Measurements from ENCODE around the gene ERFL. TPM values are rescaled to one million over a fixed set of nuclear protein-coding genes. Genes with fewer than 3 reads are reported as not detected.

The ERFL gene
- total and polyA plus RNA-seq, 2 of the 4 experiments (the other 2 are of a cell fraction) = not detected

- H3K18ac ChIP-seq (ENCODE audit: low read depth, low read length) = no peak overlapping the region
- BruUV-seq (replicated peaks) = no TSS peak
- H3K9me3 ChIP-seq (ENCODE audit: control insufficient read depth, insufficient read depth, low read length) = no peaks in the 10 kb centered on the region
- peak overlapping the region; percentile 9 for H2AK9ac ChIP-seq (replicated peaks; ENCODE audit: low read depth, low read length, poor library complexity)
- H2AK5ac ChIP-seq (ENCODE audit: low read depth, low read length) = no peak overlapping the region
- no peak overlapping the region for H2AFZ ChIP-seq (replicated peaks; ENCODE audit: low read length, poor library complexity)
- H3K27ac ChIP-seq (ENCODE audit: insufficient read depth, low read length) = no peak overlapping the region
- no peak overlapping the region for H4K8ac ChIP-seq (ENCODE audit: low read depth in 2 of 2, low read length in 2 of 2)
- in situ Hi-C loops (cut with MboI; ENCODE audit: low sequenced_read_pairs) = no loop called here
- WGBS, 2 experiments (ENCODE audit: extremely low coverage in 2 of 2, insufficient read length in 1 of 2) = 97% methylated on average over 10 of the region's 21 CpGs; no CpG with 5 or more reads in 1 of the 2 experiments
- no peaks in the 10 kb centered on the region for H3K9me1 ChIP-seq (ENCODE audit: insufficient read depth, low read length)
- H4K20me1 ChIP-seq (ENCODE audit: insufficient read depth, low read length) = peaks cover 4% of the 10 kb centered on the region; the same call in 1 of the 2 replicates
- H3K14ac ChIP-seq (replicated peaks; ENCODE audit: low read depth, low read length) = no peak overlapping the region
- no peak overlapping the region for H2BK120ac ChIP-seq (ENCODE audit: low read depth, low read length)
- H3K56ac ChIP-seq (ENCODE audit: extremely low read depth, insufficient read depth, low read length) = no peak overlapping the region
- intact Hi-C loops (cut with micrococcal nuclease) = no loop called here
- DNase-seq = no peak
- H3K4me1 ChIP-seq (ENCODE audit: control insufficient read depth, insufficient read depth, low read length) = no peaks in the 10 kb centered on the region
- POLR2A ChIA-PET (ENCODE audit: unreplicated experiment) = interaction anchor here (0.6 kb wide), 1 partner anchor 43 kb away, joined by 7 read pairs; no protein-coding TSS in a partner anchor
- H3K4ac ChIP-seq (ENCODE audit: low read depth, low read length) = no peak overlapping the region
- peaks cover 71% of the 10 kb centered on the region for H3K36me3 ChIP-seq (ENCODE audit: control insufficient read depth, insufficient read depth, low read length)
- H2BK20ac ChIP-seq (ENCODE audit: low read depth, low read length) = no peak overlapping the region
- H3K79me1 ChIP-seq (ENCODE audit: low read depth in 1 of 2, low read length in 2 of 2) = peaks cover 0 to 3% of the 10 kb centered on the region in 2 experiments; a peak in 1 of 4 replicates
- H4K91ac ChIP-seq (ENCODE audit: insufficient read depth, low read depth, low read length) = no peak overlapping the region
- no peak overlapping the region for H3K9ac ChIP-seq (ENCODE audit: low read depth, low read length)
- H2BK15ac ChIP-seq (ENCODE audit: low read depth, low read length) = no peak overlapping the region
- CTCF ChIA-PET = no interaction called here
- H3K27me3 ChIP-seq (ENCODE audit: control insufficient read depth, insufficient read depth, low read length) = no peaks in the 10 kb centered on the region
- no peak for TF ChIP-seq MAFK (IDR thresholded peaks at IDR 0.05; ENCODE audit: low read depth, low read length)
- TF ChIP-seq CHD1 (IDR thresholded peaks at IDR 0.05; ENCODE audit: low read depth, low read length) = no peak
- TF ChIP-seq SMC3 (IDR thresholded peaks at IDR 0.05; ENCODE audit: low read depth, low read length) = no peak
- no peak overlapping the region for H4K5ac ChIP-seq (ENCODE audit: low read depth, low read length)
- no peak for ATAC-seq (ENCODE audit: low read depth)
- H3K23ac ChIP-seq (ENCODE audit: low read depth, low read length) = no peak overlapping the region
- no peak overlapping the region for H3K4me2 ChIP-seq (ENCODE audit: low read depth, low read length)
- no peak overlapping the region for H2BK5ac ChIP-seq (ENCODE audit: low read depth, low read length, poor library complexity, severe bottlenecking)
- H3K4me3 ChIP-seq (ENCODE audit: insufficient read depth, low read depth, low read length) = no peak overlapping the region
- dilution Hi-C loops (cut with HindIII; ENCODE audit: low sequenced_read_pairs, unreplicated experiment) = no loop called here
Measured at GRCh38 chr19:41901707-41902360, 26.4 kb downstream of the ERFL start.

Data from IMR-90 (cell line).